Upper lobe of left lung (tissue), 4 donors: ENCODE data around the gene ANKRD11.

Experiments
- EP300 ChIP-seq, 4 donors: sonication (generic); formaldehyde crosslinking; IDR thresholded peaks; one replicate each; pipeline ENCODE4 v1.5.1; 2017; ENCODE audit warnings: antibody characterized with exemption in 4 of 4, control low read depth in 2 of 4
- POLR2A ChIP-seq, 4 donors: fragments of 450-650 bp; IDR thresholded peaks; one replicate each; pipeline ENCODE4 v1.5.1; 2016 to 2017; ENCODE audit warnings: antibody characterized with exemption in 4 of 4, mild to moderate bottlenecking in 2 of 4
- TF ChIP-seq, protein P1 (sequence below), 6 experiments: fragments of 450-650 bp in 4 of 6; fragments of 200-600 bp in 2 of 6; sonication (generic) in 2 of 6; IDR thresholded peaks; one replicate each; pipeline ENCODE4 v1.5.1; 2016 to 2019; ENCODE audit warnings: antibody characterized with exemption in 6 of 6

GRCh38 chr16:89281189-89281577 is 209.2 kb downstream of the ANKRD11 start:
- TF ChIP-seq EP300 (IDR thresholded peaks at IDR 0.05): no peak
- TF ChIP-seq, protein P1, sequence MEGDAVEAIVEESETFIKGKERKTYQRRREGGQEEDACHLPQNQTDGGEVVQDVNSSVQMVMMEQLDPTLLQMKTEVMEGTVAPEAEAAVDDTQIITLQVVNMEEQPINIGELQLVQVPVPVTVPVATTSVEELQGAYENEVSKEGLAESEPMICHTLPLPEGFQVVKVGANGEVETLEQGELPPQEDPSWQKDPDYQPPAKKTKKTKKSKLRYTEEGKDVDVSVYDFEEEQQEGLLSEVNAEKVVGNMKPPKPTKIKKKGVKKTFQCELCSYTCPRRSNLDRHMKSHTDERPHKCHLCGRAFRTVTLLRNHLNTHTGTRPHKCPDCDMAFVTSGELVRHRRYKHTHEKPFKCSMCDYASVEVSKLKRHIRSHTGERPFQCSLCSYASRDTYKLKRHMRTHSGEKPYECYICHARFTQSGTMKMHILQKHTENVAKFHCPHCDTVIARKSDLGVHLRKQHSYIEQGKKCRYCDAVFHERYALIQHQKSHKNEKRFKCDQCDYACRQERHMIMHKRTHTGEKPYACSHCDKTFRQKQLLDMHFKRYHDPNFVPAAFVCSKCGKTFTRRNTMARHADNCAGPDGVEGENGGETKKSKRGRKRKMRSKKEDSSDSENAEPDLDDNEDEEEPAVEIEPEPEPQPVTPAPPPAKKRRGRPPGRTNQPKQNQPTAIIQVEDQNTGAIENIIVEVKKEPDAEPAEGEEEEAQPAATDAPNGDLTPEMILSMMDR (IDR thresholded peaks at IDR 0.05): no peak
- TF ChIP-seq POLR2A (IDR thresholded peaks at IDR 0.05): no peak
